D721Med (cell line): ENCODE measurements around the gene MYH11.
"Not testable (repeated sequence)": the region's sequence is repeated elsewhere in the genome, so short reads cannot be mapped to it uniquely, and the experiment has no call there.

Experiments used
- DNase-seq: peaks from one replicate; pipeline ENCODE4 v3.0.0; 2011; ENCODE audit warnings: low spot score; ENCODE audit not compliant: insufficient read length
- FAIRE-seq: peaks from 2 replicates; lab custom pipeline; 2011; peaks lifted over from hg19 to GRCh38; lab: Jason Lieb, UNC
- CTCF ChIP-seq: IDR thresholded peaks from 2 replicates; pipeline ENCODE4 v1.5.1; 2012; ENCODE audit warnings: mild to moderate bottlenecking, control low read depth; ENCODE audit not compliant: insufficient read depth; ENCODE audit errors: missing control alignments

The MYH11 gene

GRCh38 chr16:15694499-15694898, 162.3 kb downstream of the MYH11 start:
- TF ChIP-seq CTCF: no peak
- no peak for DNase-seq
- FAIRE-seq: no peak

- DNase-seq, FAIRE-seq: not testable (repeated sequence)
Measured at GRCh38 chr16:15692508-15692907, 164.3 kb downstream of the MYH11 start.

- TF ChIP-seq CTCF: no peak
- FAIRE-seq: no peak
Measured at GRCh38 chr16:15691046-15691445, 165.8 kb downstream of the MYH11 start.

GRCh38 chr16:15690296-15690695, 166.5 kb downstream of the MYH11 start:
- no peak for TF ChIP-seq CTCF
- FAIRE-seq: no peak
- no peak for DNase-seq

More at GRCh38 chr16:15691046-15691445, 165.8 kb downstream of the MYH11 start:
- no peak for DNase-seq

GRCh38 chr16:15689290-15689689, 167.5 kb downstream of the MYH11 start:
- TF ChIP-seq CTCF: no peak
- FAIRE-seq (no peak), DNase-seq (no peak)

GRCh38 chr16:15686287-15686686, 170.5 kb downstream of the MYH11 start:
- no peak for DNase-seq
- no peak for FAIRE-seq
- no peak for TF ChIP-seq CTCF

GRCh38 chr16:15682105-15682570, 174.7 kb downstream of the MYH11 start:
- FAIRE-seq (no peak), DNase-seq (no peak)
- TF ChIP-seq CTCF: no peak

- no peak for DNase-seq
- FAIRE-seq: no peak
- TF ChIP-seq CTCF: no peak
Measured at GRCh38 chr16:15677447-15677846, 179.4 kb downstream of the MYH11 start.
